Neural progenitor cell (in vitro differentiated cells): Measurements from ENCODE around the gene PROC. TPM values are rescaled to one million over a fixed set of nuclear protein-coding genes. Genes with fewer than 3 reads are reported as not detected.

ENCODE experiments used
- DNase-seq: peaks from one replicate; pipeline ENCODE4 v3.0.0-alpha.2; 2016; ENCODE audit warnings: low spot score
- H2AFZ ChIP-seq: fragments of 200-600 bp; sonication (generic); replicated peaks from 2 replicates; pipeline ENCODE4 v1.6.1; 2016; ENCODE audit warnings: antibody characterized with exemption
- H3F3A ChIP-seq: fragments of 200-600 bp; sonication (generic); 2 replicates; pipeline ENCODE4 v1.6.1; 2016; ENCODE audit warnings: antibody characterized with exemption, low read depth
- H3K27ac ChIP-seq: fragments of 200-600 bp; sonication (generic); 2 replicates; pipeline ENCODE4 v1.5.1; 2016; ENCODE audit warnings: mild to moderate bottlenecking
- H3K27me3 ChIP-seq: fragments of 200-600 bp; sonication (generic); 2 replicates; pipeline ENCODE4 v1.6.1; 2016; ENCODE audit warnings: mild to moderate bottlenecking, moderate library complexity
- H3K36me3 ChIP-seq: fragments of 200-600 bp; sonication (generic); 2 replicates; pipeline ENCODE4 v1.5.1; 2016
- H3K4me1 ChIP-seq: fragments of 200-600 bp; sonication (generic); 2 replicates; pipeline ENCODE4 v1.6.1; 2016; ENCODE audit warnings: mixed run types
- H3K4me2 ChIP-seq: fragments of 200-600 bp; sonication (generic); 2 replicates; pipeline ENCODE4 v1.6.1; 2016
- H3K4me3 ChIP-seq: fragments of 200-600 bp; sonication (generic); 2 replicates; pipeline ENCODE4 v1.5.1; 2016
- H3K79me2 ChIP-seq: fragments of 200-600 bp; sonication (generic); 2 replicates; pipeline ENCODE4 v1.6.1; 2016; ENCODE audit warnings: low read depth
- H3K9ac ChIP-seq: fragments of 200-600 bp; sonication (generic); 2 replicates; pipeline ENCODE4 v1.6.1; 2016
- H3K9me3 ChIP-seq: fragments of 200-600 bp; sonication (generic); 2 replicates; pipeline ENCODE4 v1.5.1; 2016; ENCODE audit warnings: low read depth
- H4K20me1 ChIP-seq: fragments of 200-600 bp; sonication (generic); 2 replicates; pipeline ENCODE4 v1.6.1; 2016; ENCODE audit warnings: low read depth
- H3K27ac Mint-ChIP-seq: 3 replicates; pipeline ENCODE4 v1.8.0; 2021; ENCODE audit warnings: mixed read lengths
- H3K27me3 Mint-ChIP-seq: 2 replicates; pipeline ENCODE4 v1.8.0; 2022; ENCODE audit warnings: low read depth, mild to moderate bottlenecking, inconsistent platforms, moderate library complexity, mixed read lengths; ENCODE audit not compliant: insufficient read depth
- H3K36me3 Mint-ChIP-seq: 3 replicates; pipeline ENCODE4 v1.8.0; 2021; ENCODE audit warnings: mixed read lengths
- H3K4me1 Mint-ChIP-seq: 3 replicates; pipeline ENCODE4 v1.8.0; 2021; ENCODE audit warnings: mixed read lengths
- H3K4me3 Mint-ChIP-seq: 3 replicates; pipeline ENCODE4 v1.8.0; 2021; ENCODE audit warnings: mild to moderate bottlenecking, moderate library complexity, mixed read lengths
- H3K9me3 Mint-ChIP-seq: 3 replicates; pipeline ENCODE4 v1.8.0; 2020; ENCODE audit warnings: mixed read lengths
- CTCF ChIP-seq: fragments of 200-600 bp; sonication (generic); IDR thresholded peaks from 2 replicates; pipeline ENCODE4 v1.5.1; 2017; ENCODE audit warnings: antibody characterized with exemption, mild to moderate bottlenecking
- EZH2 ChIP-seq: fragments of 200-600 bp; sonication (generic); IDR thresholded peaks from 2 replicates; pipeline ENCODE4 v1.6.1; 2017; ENCODE audit warnings: antibody characterized with exemption, mild to moderate bottlenecking, moderate library complexity
- EZH2phosphoT487 ChIP-seq: fragments of 200-600 bp; sonication (generic); IDR thresholded peaks from 2 replicates; pipeline ENCODE4 v1.6.1; 2017; ENCODE audit warnings: antibody characterized with exemption
- total RNA-seq: library from RNA; depleted of rRNA; stranded (reverse); fragments of >200 nt; gene quantifications from 2 replicates; pipeline ENCODE4 v1.2.3, GENCODE V29; 2015; ENCODE audit warnings: low replicate concordance

Gene PROC
- total RNA-seq, 1 donor from 2014 or later: not detected

GRCh38 chr2:127421871-127422558 is 3.8 kb downstream of the PROC start:
- Mint-ChIP-seq H3K27ac (no peak overlapping the region), H3K36me3 (no peaks in the 10 kb centered on the region), H3K4me3 (peak overlapping the region; percentile 75), H3K27me3 (peaks cover 47% of the 10 kb centered on the region), H3K9me3 (no peaks in the 10 kb centered on the region), H3K4me1 (peaks cover 23% of the 10 kb centered on the region)
- peaks cover 13% of the 10 kb centered on the region for H3K4me1 ChIP-seq
- peak overlapping the region; percentile 98 for H3K4me2 ChIP-seq
- no peak overlapping the region for H3K27ac ChIP-seq
- H3K9me3 ChIP-seq: no peaks in the 10 kb centered on the region
- H2AFZ ChIP-seq: peak overlapping the region; percentile 81
- no peak for DNase-seq
- peaks cover 35% of the 10 kb centered on the region for H3F3A ChIP-seq
- peak overlapping the region; percentile 62 for H3K4me3 ChIP-seq
- H3K27me3 ChIP-seq: peaks cover 89% of the 10 kb centered on the region
- TF ChIP-seq EZH2phosphoT487 (no peak), CTCF (no peak), EZH2 (no peak)
- H3K9ac ChIP-seq: no peak overlapping the region
- H3K36me3 ChIP-seq: no peaks in the 10 kb centered on the region
- H4K20me1 ChIP-seq: peaks cover 10% of the 10 kb centered on the region
- no peaks in the 10 kb centered on the region for H3K79me2 ChIP-seq

- peak overlapping the region; percentile 98 for H3K4me2 ChIP-seq
- H2AFZ ChIP-seq: peak overlapping the region; percentile 81
- H3K9me3 ChIP-seq: no peaks in the 10 kb centered on the region
- peak overlapping the region; percentile 62 for H3K4me3 ChIP-seq
- peaks cover 13% of the 10 kb centered on the region for H3K4me1 ChIP-seq
- Mint-ChIP-seq H3K27ac (no peak overlapping the region), H3K9me3 (no peaks in the 10 kb centered on the region), H3K4me3 (peak overlapping the region; percentile 81), H3K4me1 (peaks cover 21% of the 10 kb centered on the region), H3K27me3 (peaks cover 40% of the 10 kb centered on the region), H3K36me3 (no peaks in the 10 kb centered on the region)
- TF ChIP-seq EZH2 (peak; percentile 57), CTCF (no peak), EZH2phosphoT487 (peak; percentile 78)
- H3K36me3 ChIP-seq: no peaks in the 10 kb centered on the region
- peak; percentile 79 for DNase-seq
- H3K9ac ChIP-seq: no peak overlapping the region
- H3K79me2 ChIP-seq: no peaks in the 10 kb centered on the region
- H3K27me3 ChIP-seq: peaks cover 81% of the 10 kb centered on the region
- no peak overlapping the region for H3K27ac ChIP-seq
- peaks cover 35% of the 10 kb centered on the region for H3F3A ChIP-seq
- H4K20me1 ChIP-seq: peaks cover 10% of the 10 kb centered on the region
Measured at GRCh38 chr2:127422559-127423477, 4.6 kb downstream of the PROC start.

- Mint-ChIP-seq H3K27me3 (peaks cover 37% of the 10 kb centered on the region), H3K36me3 (no peaks in the 10 kb centered on the region), H3K27ac (no peak overlapping the region), H3K4me3 (peak overlapping the region; percentile 81), H3K4me1 (peaks cover 21% of the 10 kb centered on the region), H3K9me3 (no peaks in the 10 kb centered on the region)
- no peak overlapping the region for H3K9ac ChIP-seq
- TF ChIP-seq CTCF (no peak), EZH2 (peak; percentile 77), EZH2phosphoT487 (peak; percentile 79)
- peaks cover 10% of the 10 kb centered on the region for H4K20me1 ChIP-seq
- no peaks in the 10 kb centered on the region for H3K9me3 ChIP-seq
- peak overlapping the region; percentile 81 for H2AFZ ChIP-seq
- no peaks in the 10 kb centered on the region for H3K79me2 ChIP-seq
- peak overlapping the region; percentile 98 for H3K4me2 ChIP-seq
- no peak for DNase-seq
- H3K27me3 ChIP-seq: peaks cover 74% of the 10 kb centered on the region
- peaks cover 13% of the 10 kb centered on the region for H3K4me1 ChIP-seq
- H3K36me3 ChIP-seq: no peaks in the 10 kb centered on the region
- H3K27ac ChIP-seq: no peak overlapping the region
- peaks cover 35% of the 10 kb centered on the region for H3F3A ChIP-seq
- peak overlapping the region; percentile 62 for H3K4me3 ChIP-seq
Measured at GRCh38 chr2:127423478-127423843, 5.2 kb downstream of the PROC start.
